DMS53 treated with DMSO at 0.1 percent for 48 hours (cell line): ENCODE data around the gene GRPR.

Experiments used
- DNase-seq: peaks from one replicate; lab custom pipeline; 2025; ENCODE audit not compliant: unreplicated experiment; lab: John Stamatoyannopoulos, UW

Gene GRPR

GRCh38 chrX:16123222-16123786 lies at the start of gene GRPR:
Gene GRPR, plus strand, starts transcription at chrX:16123565. Its CDS starts 389 bp downstream, at chrX:16123954.
- DNase-seq, result peak; percentile 81

- DNase-seq, result no peak
These were observed 48.3 kb upstream of the GRPR start for GRCh38 chrX:16075087-16075486.

GRCh38 chrX:16076834-16077233 lies 46.5 kb upstream of the GRPR start:
- peak; percentile 19 for DNase-seq

- no peak for DNase-seq
These were observed 45.6 kb upstream of the GRPR start for GRCh38 chrX:16077811-16078210.

GRCh38 chrX:16081357-16081756 lies 42.0 kb upstream of the GRPR start:
- DNase-seq, result no peak

- DNase-seq, result no peak
These were observed 40.8 kb upstream of the GRPR start for GRCh38 chrX:16082470-16083085.

GRCh38 chrX:16087076-16087475 lies 36.3 kb upstream of the GRPR start:
- no peak for DNase-seq

GRCh38 chrX:16089086-16089485 lies 34.3 kb upstream of the GRPR start:
- no peak for DNase-seq

GRCh38 chrX:16096141-16096540 lies 27.2 kb upstream of the GRPR start:
- DNase-seq, result no peak

GRCh38 chrX:16100673-16101072 lies 22.7 kb upstream of the GRPR start:
- no peak for DNase-seq

GRCh38 chrX:16101581-16101980 lies 21.8 kb upstream of the GRPR start:
- no peak for DNase-seq

- no peak for DNase-seq
These were observed 19.7 kb upstream of the GRPR start for GRCh38 chrX:16103625-16104024.

GRCh38 chrX:16112428-16112827 lies 10.9 kb upstream of the GRPR start:
- no peak for DNase-seq

- DNase-seq, result no peak
These were observed 9.3 kb upstream of the GRPR start for GRCh38 chrX:16113978-16114565.

- no peak for DNase-seq
These were observed 8.8 kb upstream of the GRPR start for GRCh38 chrX:16114611-16115010.

- no peak for DNase-seq
These were observed 3.8 kb upstream of the GRPR start for GRCh38 chrX:16119353-16120220.

- no peak for DNase-seq
These were observed 2.9 kb upstream of the GRPR start for GRCh38 chrX:16120431-16120830.

GRCh38 chrX:16124201-16124600 lies 836 bp downstream of the GRPR start:
- no peak for DNase-seq

GRCh38 chrX:16125520-16126149 lies 2.3 kb downstream of the GRPR start:
- no peak for DNase-seq

GRCh38 chrX:16130707-16131106 lies 7.3 kb downstream of the GRPR start:
- DNase-seq, result no peak

- DNase-seq, result no peak
These were observed 11.6 kb downstream of the GRPR start for GRCh38 chrX:16134936-16135335.
